ENCODE data around the gene PCNP.
"Not testable (repeated sequence)": the region's sequence is repeated elsewhere in the genome, so short reads cannot be mapped to it uniquely, and the experiment has no call there.

PCNP gene

DNA sequence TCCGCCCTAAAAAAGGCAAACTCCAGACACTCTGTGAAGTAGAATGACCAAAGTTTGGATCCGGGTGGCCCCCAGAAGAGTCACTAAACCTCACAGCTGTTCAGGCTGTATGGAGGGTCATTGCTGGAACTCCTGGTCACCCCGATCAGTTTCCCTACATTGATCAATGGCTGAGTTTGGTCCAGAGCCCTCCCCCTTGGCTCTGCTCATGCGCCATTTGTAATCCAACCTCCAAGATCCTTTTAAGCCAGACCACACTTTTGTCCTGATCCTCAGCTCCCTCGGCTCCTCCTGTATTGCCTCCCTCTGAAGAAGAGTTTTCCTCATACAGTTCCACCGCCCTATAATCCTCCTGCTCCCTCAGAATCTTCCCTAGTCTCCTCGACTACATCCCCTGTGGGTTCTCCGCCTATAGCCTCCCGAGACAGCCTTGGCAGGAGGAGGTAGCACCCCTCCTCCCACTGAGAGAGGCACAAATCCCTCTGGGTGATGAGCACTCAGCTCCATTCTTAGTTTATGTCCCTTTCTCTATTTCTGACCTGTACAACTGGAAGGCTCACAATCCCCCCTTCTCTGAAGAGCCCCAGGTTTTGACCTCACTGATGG is 60.7 kb downstream of the PCNP start:
- DNase-seq: no peak

DNA sequence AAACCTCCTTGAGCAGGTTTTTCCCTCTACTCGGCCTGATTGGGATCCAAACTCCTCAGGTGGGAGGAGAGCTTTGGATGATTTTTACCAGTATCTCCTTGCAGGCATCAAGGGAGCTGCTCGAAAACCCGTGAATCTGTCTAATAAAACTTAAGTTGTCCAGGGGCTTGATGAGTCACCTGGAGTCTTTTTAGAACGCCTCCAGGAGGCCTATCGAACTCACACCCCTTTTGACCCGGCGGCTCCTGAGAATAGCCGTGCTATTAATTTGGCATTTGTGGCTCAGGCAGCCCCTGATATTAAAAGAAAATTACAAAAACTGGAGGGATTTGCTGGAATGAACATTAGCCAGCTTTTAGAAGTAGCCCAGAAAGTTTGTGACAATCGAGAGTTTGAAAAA is 61.4 kb downstream of the PCNP start:
- no peak for DNase-seq

DNA sequence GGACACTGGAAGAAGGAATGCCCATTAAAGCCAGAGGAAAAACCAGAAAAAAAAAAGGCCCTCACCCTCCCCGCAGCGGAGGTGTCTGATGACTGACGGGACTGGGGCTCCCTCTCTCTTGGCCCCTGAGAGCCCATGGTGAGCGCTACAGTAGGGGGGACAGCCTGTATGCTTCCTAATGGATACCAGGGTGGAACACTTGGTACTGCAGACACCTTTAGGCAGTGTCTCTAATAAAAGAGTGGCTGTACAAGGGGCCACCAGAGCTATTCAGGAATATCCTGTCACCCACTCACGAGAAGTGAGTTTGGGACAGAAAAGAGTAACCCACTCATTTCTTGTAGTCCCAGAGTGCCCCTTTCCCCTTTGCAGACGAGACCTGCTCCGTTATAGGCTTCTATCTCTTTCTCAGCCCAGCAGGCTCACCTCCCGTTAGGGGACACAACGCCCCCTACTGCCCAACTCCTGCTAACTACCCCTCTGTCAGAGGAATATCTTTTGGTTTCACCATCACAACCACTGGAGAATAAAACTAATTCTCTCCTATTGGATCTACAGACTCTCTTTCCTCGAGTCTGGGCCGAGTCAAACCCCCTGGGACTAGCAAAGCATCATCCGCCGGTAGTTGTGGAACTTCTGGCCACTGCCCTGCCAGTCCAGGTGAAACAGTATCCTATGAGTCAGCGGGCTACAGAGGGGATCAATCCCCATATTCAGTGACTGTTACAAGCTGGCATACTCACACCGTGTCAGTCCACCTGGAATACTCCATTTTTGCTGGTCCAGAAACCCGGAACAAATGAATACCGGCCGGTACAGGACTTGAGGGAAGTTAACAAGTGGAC is 62.2 kb downstream of the PCNP start:
- DNase-seq: peak; percentile 57

DNA sequence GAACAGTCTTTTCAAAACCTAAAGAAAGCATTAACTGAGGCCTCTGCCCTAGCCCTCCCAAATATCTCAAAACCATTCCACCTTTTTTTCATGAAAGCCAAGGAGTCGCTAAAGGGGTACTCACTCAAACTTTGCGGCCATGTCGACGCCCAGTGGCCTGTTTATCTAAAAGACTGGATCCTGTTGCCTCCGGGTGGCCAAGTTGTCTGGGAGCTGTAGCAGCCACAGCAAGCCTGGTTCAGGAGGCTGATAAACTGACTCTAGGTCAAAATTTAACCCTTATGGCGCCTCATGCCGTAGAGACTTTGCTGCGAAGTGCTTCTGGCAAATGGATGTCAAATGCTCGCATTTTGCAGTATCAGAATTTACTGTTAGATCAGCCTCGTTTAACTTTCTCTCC is 63.5 kb downstream of the PCNP start:
- DNase-seq: no peak

DNA sequence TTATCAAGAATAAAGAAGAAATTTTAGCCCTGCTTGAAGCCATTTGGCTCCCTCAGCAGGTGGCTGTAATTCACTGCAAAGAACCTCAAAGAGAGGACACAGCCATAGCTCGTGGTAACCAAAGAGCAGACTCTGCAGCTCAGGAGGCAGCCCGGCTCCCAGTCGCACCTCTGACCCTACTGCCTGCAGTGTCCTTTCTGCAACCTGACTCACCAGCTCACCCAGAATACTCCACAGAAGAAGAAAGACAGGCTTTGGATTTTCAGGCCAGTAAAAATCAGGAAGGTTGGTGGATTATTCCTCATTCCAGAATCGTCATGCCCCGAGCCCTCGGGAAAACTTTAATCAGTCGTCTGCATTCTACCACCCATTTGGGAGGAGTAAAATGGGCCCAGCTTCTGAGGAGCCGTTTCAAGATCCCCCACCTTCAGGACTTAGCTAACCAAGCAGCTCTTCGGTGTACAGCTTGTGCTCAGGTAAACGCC is 64.3 kb downstream of the PCNP start:
- peak; percentile 46 for DNase-seq

DNA sequence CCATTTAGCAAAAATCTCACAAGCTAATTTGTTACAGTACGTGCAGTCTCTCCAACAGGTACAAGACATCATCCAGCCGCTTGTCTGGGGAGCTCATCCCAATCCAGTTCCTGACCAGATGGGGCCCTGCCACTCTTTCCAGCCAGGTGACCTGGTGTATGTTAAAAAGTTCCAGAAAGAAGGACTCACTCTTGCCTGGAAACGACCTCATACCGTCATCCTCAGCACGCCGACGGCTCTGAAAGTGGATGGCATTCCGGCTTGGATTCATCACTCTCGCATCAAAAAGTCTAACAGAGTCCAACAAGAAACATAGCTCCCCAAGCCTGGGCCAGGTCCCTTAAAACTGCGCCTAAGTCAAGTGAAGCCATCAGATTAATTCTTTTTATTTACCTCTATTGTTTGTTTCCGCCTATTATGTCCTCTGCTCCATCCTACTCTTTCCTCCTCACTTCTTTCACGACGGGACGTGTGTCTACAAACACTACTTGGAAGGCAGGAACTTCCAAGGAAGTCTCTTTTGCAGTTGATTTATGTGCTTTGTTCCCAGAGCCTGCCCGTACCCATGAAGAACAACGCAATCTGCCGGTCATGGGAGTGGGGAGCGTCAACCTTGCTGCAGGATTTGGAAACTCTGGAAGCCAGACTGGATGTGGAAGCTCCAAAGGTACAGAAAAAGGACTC is 65.4 kb downstream of the PCNP start:
- no peak for DNase-seq

DNA sequence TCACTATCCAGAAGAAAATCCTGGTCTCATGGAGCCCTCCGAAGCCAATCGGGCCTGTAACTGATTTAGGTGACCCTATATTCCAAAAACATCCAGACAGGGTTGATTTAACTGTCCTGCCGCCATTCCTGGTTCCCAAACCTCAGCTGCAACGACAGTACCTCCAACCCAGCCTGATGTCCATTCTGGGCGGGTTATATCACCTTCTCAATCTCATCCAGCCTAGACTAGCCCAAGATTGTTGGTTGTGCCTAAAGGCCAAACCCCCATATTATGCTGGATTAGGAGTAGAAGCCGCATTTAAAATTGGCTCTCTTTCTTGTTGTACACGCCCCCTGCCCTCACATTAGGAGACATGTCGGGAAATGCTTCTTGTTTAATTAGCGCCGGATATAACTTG is 66.3 kb downstream of the PCNP start:
- no peak for DNase-seq

DNA sequence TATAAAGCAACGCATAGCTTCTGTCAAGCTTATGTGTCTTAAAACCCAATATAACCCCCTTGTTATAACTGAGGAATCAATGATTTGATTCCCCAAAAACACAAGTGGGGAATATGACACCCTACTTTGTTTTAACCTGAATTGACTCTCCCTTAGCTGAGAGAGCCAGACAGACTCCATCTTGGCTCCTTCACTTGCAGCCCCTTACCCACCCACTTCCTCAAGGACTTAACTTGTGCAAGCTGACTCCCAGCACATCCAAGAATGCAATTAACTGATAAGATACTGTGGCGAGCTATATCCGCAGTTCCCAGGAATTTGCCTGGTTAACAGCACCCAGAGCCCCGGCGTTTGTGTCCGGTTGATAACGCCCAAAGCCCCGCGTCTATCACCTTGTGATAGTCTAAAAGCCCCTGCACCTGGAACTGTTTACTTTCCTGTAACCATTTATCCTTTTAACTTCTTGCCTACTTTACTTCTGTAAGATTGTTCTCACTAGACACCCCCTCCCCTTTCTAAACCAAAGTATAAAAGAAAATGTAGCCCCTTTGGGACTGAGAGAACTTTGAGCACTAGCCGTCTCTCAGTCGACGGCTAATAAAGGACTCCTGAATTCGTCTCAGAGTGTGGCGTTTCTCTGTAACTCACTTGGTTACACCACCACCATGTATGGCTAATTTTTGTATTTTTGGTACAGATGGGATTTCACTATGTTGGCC is 67.6 kb downstream of the PCNP start:
- not testable (repeated sequence) for DNase-seq

DNA sequence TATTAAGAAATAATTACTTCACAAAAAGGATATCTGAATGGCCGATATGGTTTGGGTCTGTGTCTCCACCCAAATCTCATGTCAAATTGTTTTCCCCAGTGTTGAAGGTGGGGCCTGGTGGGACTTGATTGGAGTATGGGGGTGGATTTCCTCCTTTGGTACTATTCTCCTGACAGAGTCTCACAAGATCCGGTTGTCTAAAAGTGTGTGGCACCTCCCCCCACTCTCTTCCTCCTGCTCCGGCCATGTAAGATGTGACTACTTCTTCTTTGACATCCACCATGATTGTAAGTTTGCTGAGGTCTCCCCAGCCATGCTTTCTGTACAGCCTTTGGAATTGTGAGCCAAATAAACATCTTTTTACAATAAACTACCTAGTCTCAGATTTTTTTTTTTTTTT is 68.5 kb downstream of the PCNP start:
- DNase-seq: no peak

DNA sequence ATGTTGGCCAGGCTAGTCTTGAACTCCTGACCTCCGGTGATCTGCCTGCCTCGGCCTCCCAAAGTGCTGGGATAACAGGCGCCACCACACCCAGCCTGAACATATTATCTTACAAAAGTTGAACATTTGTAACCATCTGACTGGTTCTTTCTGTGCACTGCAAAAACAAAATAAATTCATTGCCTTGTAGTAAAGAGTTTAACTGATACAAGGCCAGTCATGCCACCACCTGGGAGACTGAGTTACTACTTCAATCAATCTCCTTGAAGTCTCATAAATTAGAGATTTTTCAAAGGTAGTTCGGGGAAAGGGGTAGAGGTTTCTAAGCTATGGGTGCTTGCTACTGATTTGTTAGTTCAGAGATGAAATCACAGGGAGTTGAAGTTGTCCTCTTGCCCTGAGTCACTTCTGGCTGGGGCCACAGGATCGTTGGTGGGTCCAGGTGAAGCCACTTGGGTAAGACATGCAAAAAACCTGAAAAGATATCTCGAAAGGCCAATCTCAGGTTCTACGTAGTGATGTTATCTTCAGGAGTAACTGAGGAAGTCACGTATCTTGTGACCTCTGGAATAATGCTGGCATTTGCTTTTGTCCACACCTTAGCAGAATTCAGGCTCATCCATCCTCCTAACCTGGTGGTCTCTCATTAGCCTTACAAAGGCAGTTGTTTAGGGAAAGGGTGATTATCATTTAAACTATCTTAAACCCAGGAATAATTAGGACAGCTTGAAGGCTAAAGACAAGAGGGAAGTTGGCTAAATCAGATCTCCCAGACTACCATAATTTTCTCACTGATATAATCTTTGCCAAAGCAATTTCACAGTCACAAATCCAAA is 69.2 kb downstream of the PCNP start:
- no peak for DNase-seq

All from NCI-H69 (cell line).